Measurements from ENCODE around the gene IQCK.
A peak's percentile ranks its signal among the peaks of the same experiment; 100 is the strongest.

IQCK gene

DNA sequence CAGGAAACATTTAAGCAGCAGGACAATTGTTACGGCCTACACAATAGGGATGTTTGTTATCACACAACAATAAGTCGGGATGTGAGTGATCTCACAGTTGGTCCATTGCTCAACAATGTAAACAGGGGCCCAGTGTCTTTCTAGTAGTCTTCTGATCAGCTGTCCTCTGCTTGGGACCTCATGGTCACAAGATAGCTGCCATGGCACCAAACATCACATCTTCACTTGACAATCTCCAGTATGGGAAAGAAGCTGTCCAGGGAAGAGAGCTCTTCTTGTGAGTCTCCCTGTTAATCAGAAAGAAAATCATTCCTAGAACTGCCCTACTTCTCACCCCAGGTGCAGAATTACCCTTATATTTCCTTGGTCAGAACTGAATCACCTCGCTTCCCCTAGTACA is 172.8 kb downstream of the IQCK start:
- no peak for DNase-seq

DNA sequence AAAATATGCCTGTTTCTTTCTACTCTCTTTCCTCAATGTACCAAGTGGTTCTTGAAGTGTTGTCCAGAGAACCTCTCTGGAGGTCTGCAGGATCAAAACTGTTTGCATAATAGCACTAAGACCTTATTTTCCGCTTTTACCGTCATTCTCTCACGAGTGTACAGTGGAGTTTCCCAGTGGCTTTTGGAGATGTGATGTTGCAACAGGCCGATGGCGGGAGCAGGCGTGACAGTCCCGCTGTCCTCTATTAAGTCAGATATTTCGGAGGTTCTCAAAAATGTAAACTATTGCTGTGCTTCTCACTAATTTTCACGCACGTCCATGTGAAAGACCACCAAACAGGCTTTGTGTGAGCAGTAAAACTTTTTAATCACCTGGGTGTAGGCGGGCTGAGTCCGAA is 174.8 kb downstream of the IQCK start:
- DNase-seq = no peak

DNA sequence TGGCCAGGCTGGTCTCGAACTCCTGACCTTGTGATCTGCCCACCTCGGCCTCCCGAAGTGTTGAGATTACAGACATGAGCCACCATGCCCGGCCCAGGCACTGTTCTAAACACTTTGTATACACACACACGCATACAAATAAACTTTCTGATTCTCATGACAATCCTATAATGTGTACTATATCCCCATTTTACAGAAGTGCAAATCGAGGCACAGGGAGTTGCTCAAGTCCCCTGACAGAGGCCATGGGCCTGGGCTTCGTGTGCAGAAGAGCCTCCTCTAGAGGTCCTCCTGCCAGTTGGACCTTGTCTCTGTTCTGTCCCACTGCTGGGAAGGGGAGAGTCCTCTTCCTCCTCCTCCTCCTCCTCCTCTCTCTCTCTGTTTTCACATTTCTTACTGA is 176.5 kb downstream of the IQCK start:
- no peak for DNase-seq

DNA sequence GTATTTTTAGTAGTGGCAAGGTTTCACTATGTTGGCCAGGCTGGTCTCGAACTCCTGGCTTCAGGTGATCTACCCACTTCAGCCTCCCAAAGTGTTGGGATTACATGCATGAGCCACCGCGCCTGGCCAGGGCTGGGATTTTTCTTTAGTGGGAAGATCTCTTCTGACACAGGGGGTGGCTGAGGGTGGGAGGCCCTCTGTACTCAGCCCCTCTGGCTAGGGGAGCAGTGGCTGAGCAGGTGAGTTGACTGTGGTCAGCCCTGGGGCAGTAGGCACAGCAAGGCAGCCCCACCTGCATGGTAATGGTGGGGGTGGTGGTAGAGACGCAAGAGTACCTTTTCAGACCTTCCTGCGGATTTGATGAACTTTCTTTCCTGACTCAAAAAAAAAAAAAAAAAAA is 178.9 kb downstream of the IQCK start:
- DNase-seq = no peak

DNA sequence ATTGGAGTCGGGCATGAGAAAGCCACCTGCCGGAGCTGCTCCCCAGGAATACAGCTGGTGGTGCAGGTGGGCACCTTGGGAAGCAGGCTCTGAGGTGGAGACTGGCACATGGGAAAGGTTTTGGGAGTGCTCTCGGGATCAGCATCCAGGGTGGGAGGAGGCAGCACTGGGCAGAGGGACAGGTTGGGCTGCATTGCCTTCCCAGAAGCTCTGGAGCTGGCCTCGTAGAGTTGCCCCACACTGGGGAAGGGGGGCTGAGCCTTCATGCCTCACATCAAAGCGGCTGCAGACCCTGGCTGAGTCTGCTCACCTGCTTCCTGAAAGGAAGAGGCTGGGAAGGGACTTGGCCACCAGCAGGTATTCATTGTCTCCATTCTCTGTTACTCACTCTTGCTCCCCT is 180.1 kb downstream of the IQCK start:
- DNase-seq = no peak

DNA sequence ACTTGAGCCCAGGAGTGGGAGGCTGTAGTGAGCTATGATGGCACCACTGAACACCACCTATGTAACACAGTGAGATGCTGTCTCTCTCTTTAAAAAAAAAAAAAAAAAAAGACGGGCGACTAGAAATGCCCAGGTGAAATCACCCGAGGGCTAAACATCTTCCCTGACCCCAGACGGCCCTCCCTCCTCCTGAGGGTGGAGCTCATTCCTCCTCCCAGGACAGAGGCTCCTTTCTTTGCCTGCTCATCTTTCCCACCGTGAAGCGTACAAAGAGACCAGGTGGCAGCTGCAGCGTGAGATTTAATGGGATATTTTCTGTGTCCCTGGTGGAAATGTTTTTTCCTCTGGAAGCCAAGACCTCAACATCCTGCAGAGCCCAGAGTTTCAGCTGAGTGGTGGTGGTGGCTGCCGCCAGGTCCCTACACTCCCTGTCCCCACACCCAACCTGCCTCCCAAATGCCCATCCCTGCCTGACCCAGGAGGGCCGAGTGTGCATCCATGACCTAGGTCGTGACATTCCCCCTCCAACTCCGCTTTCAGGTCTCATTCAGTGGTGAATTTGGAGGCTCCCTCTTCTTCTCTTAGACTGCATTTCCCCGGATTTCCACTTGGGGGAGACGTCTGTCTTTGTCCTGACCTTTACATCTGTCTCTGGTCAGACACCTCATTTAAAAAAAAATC is 181.0 kb downstream of the IQCK start:
- peak in 1 of 2 experiments; percentile 22 for DNase-seq

DNA sequence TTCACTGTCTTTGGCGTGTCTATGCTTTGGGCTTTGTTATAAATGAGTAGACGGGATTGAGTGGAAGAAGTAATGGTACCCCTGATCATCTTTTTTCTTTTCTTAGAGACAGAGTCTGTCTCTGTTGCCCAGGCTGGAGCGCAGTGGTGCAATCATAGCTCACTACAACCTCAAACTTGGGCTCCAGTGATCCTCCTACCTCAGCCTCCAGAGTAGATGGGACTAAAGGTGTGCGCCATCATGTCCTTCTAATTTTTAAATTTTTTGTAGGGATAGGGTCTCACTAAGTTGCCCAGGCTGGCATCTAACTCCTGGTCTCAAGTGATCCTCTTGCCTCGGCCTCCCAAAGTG is 181.5 kb downstream of the IQCK start:
- DNase-seq = no peak

DNA sequence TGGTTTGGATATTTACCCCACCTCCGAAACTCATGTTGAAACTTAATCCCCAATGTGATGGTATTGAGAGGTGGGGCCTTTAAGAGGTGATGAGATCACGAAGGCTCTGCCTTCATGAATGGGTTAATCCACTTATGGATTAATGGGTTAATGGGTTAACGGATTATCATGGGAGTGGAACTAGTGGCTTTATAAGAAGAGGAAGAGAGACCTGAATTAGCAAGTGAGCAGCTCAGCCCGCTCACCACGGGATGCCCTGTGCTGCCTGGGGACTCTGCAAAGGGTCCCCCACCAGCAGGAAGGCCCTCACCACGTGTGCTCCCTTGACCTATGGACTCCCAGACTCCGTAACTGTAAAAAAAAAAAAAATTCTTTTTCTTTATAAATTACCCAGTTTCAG is 183.1 kb downstream of the IQCK start:
- DNase-seq = no peak

DNA sequence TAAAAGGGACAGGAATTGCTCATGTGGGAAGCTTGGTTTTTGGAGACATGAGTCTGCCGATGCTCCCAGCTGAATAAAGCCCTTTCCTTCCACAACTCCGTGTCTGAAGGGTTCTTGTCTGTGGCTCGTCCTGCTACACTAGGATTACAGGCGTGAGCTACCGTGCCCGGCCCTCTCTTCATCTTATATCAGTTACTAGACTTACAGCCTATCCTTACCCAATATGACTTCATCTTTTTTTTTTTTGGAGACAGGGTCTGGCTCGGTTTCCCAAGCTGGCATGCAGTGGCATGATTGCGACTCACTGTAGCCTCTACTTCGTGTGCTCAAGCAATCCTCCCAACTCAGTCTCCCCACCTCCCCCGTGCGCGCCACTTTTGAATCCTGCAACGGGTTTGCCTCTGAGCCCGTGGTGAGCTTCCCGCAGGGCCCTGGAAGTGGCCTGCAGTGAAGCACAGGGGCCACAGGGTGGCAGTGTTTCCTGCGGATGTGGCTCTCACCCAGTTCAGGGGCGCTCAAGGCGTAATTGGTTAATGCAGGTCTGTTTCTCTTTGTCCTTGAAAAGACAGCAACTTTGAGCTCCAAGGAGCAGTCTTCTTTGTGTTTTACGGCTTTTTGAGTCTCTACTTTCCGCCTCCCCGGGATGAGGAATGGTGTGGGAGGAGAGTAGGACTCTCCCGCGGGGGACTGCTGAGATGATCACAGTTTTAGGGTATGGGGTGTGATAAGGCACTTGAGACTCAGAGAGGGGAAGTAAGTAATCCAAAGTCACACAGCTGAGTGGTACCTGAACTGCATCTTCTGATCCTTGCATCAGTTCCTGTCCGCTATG is 189.3 kb downstream of the IQCK start:
- peak; percentile 54 to 59 for DNase-seq
